Posterior vena cava (tissue), 2 donors: ENCODE measurements around the gene CARD9. TPM values are rescaled to one million over a fixed set of nuclear protein-coding genes. Genes with fewer than 3 reads are reported as not detected.
"Not testable (repeated sequence)": the region's sequence is repeated elsewhere in the genome, so short reads cannot be mapped to it uniquely, and the experiment has no call there.

Source experiments
- DNase-seq: peaks from one replicate; pipeline ENCODE4 v3.0.0-alpha.2; 2020; ENCODE audit warnings: low spot score
- intact Hi-C, 2 donors: fragments of 100-400 bp; cut with DNase I; formaldehyde crosslinking; loops; one replicate each; pipeline versions ENCODE4 v1.14.1 to v1.14.2; 2022 to 2023
- total RNA-seq, 2 donors: library from RNA; stranded (reverse); fragmentation: NEBNext Ultra II Directional; extraction: Animal tissue kit (Norgen Biotek cat#: 25700); gene quantifications; one replicate each; pipeline ENCODE4 v1.2.1, GENCODE V29; 2021
- donor health status: DM: yes; HTN: yes; CAD: no.
- donor health status: DM: yes; HTN: yes; CAD: no.

Gene CARD9
- total RNA-seq, 2 donors from 2014 or later, result 3.1 to 3.9 TPM

GRCh38 chr9:136319955-136320354, 53.5 kb downstream of the CARD9 start:
- intact Hi-C loops, DNase-seq: not testable (repeated sequence)

GRCh38 chr9:136319244-136319643, 54.2 kb downstream of the CARD9 start:
- intact Hi-C loops, DNase-seq: not testable (repeated sequence)

GRCh38 chr9:136318776-136319241, 54.7 kb downstream of the CARD9 start:
- no peak for DNase-seq
- intact Hi-C loops, result no loop called here

- no peak for DNase-seq
- intact Hi-C loops, result no loop called here
Observed at GRCh38 chr9:136318111-136318775, 55.2 kb downstream of the CARD9 start.

- intact Hi-C loops, result no loop called here
- no peak for DNase-seq
Observed at GRCh38 chr9:136317695-136318094, 55.8 kb downstream of the CARD9 start.

DNA sequence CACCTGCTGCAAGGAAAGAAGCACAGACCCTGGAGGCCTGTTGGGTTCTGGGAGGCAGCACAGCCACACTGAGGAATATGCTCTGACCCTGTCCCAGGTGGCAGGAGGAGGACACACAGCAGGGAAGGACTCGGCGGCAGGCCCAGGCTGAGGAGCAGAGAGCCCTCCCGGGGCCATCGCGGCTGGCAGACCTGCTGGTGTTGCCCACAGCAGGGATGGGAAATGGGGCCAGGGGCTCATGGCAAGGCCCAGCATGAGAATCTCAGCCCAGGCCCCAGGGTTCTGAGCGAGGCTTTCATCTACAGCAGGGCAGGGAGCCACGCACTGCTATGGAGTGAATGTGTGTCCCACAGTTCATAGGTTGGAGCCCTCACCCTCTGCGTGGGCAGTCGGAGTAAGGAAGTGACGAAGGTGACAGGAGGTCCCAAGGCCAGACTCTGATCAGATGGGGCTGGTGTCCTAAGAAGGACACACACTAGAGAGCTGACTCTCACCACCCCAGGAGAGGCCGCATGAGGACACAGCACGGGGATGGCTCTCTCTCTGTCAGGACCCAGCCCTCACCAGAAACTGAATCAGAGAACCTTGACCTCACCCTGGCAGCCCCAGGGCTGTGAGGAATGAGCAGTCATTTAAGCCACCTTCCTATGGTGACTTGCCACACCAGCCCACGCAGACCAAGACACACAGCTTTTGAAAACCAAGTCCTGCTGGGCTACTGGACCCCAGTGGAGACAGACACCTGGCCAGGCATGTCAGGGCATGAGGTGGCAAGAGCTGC, 56.4 kb downstream of the CARD9 start:
- intact Hi-C loops, result no loop called here
- no peak for DNase-seq

- intact Hi-C loops, result no loop called here
- DNase-seq, result no peak
Observed at GRCh38 chr9:136316271-136316751, 57.2 kb downstream of the CARD9 start.

DNA sequence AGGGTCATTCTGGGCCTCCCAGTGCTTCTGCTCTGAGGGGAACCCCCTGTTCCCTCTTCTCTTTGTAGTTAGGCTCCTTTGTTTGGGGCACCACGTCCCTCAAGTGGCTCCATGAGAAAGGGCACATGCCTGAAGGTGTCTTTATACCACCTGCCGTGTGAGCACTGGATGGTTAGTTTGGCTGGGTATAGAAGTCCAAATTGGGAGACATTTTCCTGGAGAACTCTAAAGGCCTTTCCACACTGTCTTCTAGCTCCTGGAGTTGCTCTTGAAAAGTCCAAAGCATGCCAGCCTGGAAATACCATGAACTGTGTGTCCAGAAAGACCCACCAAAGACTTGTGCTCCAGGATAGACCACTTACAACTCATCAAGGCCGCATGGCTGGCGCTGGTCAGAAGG, 58.5 kb downstream of the CARD9 start:
- intact Hi-C loops, result no loop called here
- DNase-seq, result no peak

GRCh38 chr9:136314056-136314416, 59.4 kb downstream of the CARD9 start:
- DNase-seq, result no peak
- intact Hi-C loops, result no loop called here

Other genes with a start within 250 kb of the CARD9 start
- not detected for gene LHX3, start 168.5 kb downstream of the CARD9 start, total RNA-seq
- gene QSOX2, start 127.9 kb downstream of the CARD9 start, total RNA-seq, result 1 to 10 TPM; 5.8 to 6.6 TPM
- not detected for gene CCDC187, start 69.6 kb downstream of the CARD9 start, total RNA-seq
- gene GPSM1, start 46.1 kb downstream of the CARD9 start, total RNA-seq, result 10 to 100 TPM; 13.8 to 17.0 TPM
- 10 to 100 TPM; 19.9 to 23.6 TPM for gene DNLZ, start 9.9 kb downstream of the CARD9 start, total RNA-seq
- 1 to 10 TPM; 4.7 to 4.9 TPM for gene SNAPC4, start 26.5 kb upstream of the CARD9 start, total RNA-seq
- gene ENTR1, start 36.9 kb upstream of the CARD9 start, total RNA-seq, result 10 to 100 TPM; 28.7 to 29.3 TPM
- gene PMPCA, start 37.0 kb upstream of the CARD9 start, total RNA-seq, result 10 to 100 TPM; 30.8 to 31.2 TPM
- 1 to 10 TPM; 8.7 TPM for gene INPP5E, start 66.2 kb upstream of the CARD9 start, total RNA-seq
- gene SEC16A, start 109.4 kb upstream of the CARD9 start, total RNA-seq, result 10 to 100 TPM; 42.2 to 47.9 TPM
- 10 to 100 TPM; 35.5 to 40.4 TPM for gene NOTCH1, start 172.4 kb upstream of the CARD9 start, total RNA-seq